ENCODE measurements around the gene C11orf24. TPM values are rescaled to one million over a fixed set of nuclear protein-coding genes. Genes with fewer than 3 reads are reported as not detected.

The C11orf24 gene
- total RNA-seq, 4 donors from 2014 or later: 33.3 to 59.4 (median 41.2) TPM

GRCh38 chr11:68273026-68273738, 1.4 kb upstream of the C11orf24 start:
- Histone ChIP-seq H3K4me3 (peak overlapping the region in 1 of 4 donors; percentile 84), H3K4me1 (peaks cover 0 to 38% (median 26%) of the 10 kb centered on the region in 4 donors), H3K36me3 (peaks cover 0 to under 1% (median 0%) of the 10 kb centered on the region in 3 donors), H3K27me3 (no peaks in the 10 kb centered on the region), H3K9me3 (no peaks in the 10 kb centered on the region), H3K27ac (peak overlapping the region in 2 of 4 donors; percentile 95 to 99)
- 87 to 90% methylated on average over 21 of the region's 21 CpGs for WGBS, 2 donors
- no peak for DNase-seq (ENCODE audit: low spot score in 2 of 2)
- no peak for TF ChIP-seq POLR2A (IDR thresholded peaks at IDR 0.05)
- no peak for TF ChIP-seq CTCF (IDR thresholded peaks at IDR 0.05)
- TF ChIP-seq EP300 (IDR thresholded peaks at IDR 0.05): no peak

GRCh38 chr11:68271023-68271780, 571 bp downstream of the C11orf24 start:
- Histone ChIP-seq H3K4me1 (peaks cover 0 to 58% (median 39%) of the 10 kb centered on the region in 4 donors), H3K27ac (peak overlapping the region; percentile 91 to 99 (median 95)), H3K9me3 (no peaks in the 10 kb centered on the region), H3K27me3 (no peaks in the 10 kb centered on the region), H3K4me3 (peak overlapping the region; percentile 66 to 93 (median 81)), H3K36me3 (peaks cover 0 to 17% (median 11%) of the 10 kb centered on the region in 3 donors)
- 1 to 2% methylated on average over 23 of the region's 23 CpGs for WGBS, 2 donors
- DNase-seq (ENCODE audit: low spot score in 2 of 2): peak in 1 of 2 donors; percentile 43
- TF ChIP-seq POLR2A (IDR thresholded peaks at IDR 0.05) (no peak), EP300 (IDR thresholded peaks at IDR 0.05) (no peak), CTCF (IDR thresholded peaks at IDR 0.05) (peak in 4 of 5 experiments; percentile 30 to 47 (median 43))

- 40 to 63% methylated on average over 8 of the region's 8 CpGs for WGBS, 2 donors
- peak in 1 of 2 donors; percentile 3 for DNase-seq (ENCODE audit: low spot score in 2 of 2)
- TF ChIP-seq POLR2A (IDR thresholded peaks at IDR 0.05): no peak
- TF ChIP-seq CTCF (IDR thresholded peaks at IDR 0.05): no peak
- TF ChIP-seq EP300 (IDR thresholded peaks at IDR 0.05): no peak
- peaks cover 0 to 66% (median 46%) of the 10 kb centered on the region in 4 donors for H3K4me1 ChIP-seq
- H3K9me3 ChIP-seq: no peaks in the 10 kb centered on the region
- no peaks in the 10 kb centered on the region for H3K27me3 ChIP-seq
- peaks cover 0 to 25% (median 11%) of the 10 kb centered on the region in 3 donors for H3K36me3 ChIP-seq
- H3K4me3 ChIP-seq: peak overlapping the region; percentile 66 to 93 (median 81)
- peak overlapping the region; percentile 91 to 99 (median 95) for H3K27ac ChIP-seq
Measured at GRCh38 chr11:68270196-68271022, 1.4 kb downstream of the C11orf24 start.

GRCh38 chr11:68269414-68270081, 2.2 kb downstream of the C11orf24 start:
- Histone ChIP-seq H3K4me3 (peak overlapping the region in 2 of 4 donors; percentile 19 to 93), H3K27ac (peak overlapping the region; percentile 91 to 99 (median 95)), H3K36me3 (peaks cover 0 to 33% (median 11%) of the 10 kb centered on the region in 3 donors), H3K4me1 (peaks cover 0 to 74% (median 50%) of the 10 kb centered on the region in 4 donors), H3K9me3 (no peaks in the 10 kb centered on the region), H3K27me3 (no peaks in the 10 kb centered on the region)
- WGBS, 2 donors: 40 to 50% methylated on average over 10 of the region's 10 CpGs
- peak in 1 of 2 donors; percentile 5 for DNase-seq (ENCODE audit: low spot score in 2 of 2)
- peak in 1 of 2 donors; percentile 72 for TF ChIP-seq EP300 (IDR thresholded peaks at IDR 0.05)
- TF ChIP-seq POLR2A (IDR thresholded peaks at IDR 0.05): peak in 1 of 2 donors; percentile 33
- TF ChIP-seq CTCF (IDR thresholded peaks at IDR 0.05): no peak
